Fibroblast of lung (primary cell): Measurements from ENCODE around the gene REPIN1. TPM values are rescaled to one million over a fixed set of nuclear protein-coding genes. Genes with fewer than 3 reads are reported as not detected.

Experiments used
- DNase-seq, 2 donors: peaks; one replicate each; pipeline versions ENCODE4 v3.0.0 to v3.0.0-alpha.2; 2010; ENCODE audit warnings: low read depth in 2 of 2
- H2AFZ ChIP-seq: 2 replicates; pipeline ENCODE4 v1.5.1; 2012; ENCODE audit warnings: low read length, control low read depth, inconsistent platforms
- H3K27ac ChIP-seq: 2 replicates; pipeline ENCODE4 v1.5.1; 2011; ENCODE audit warnings: low read length, control low read depth; ENCODE audit not compliant: insufficient read depth
- H3K27me3 ChIP-seq: 2 replicates; pipeline ENCODE4 v1.5.1; 2011; ENCODE audit warnings: mild to moderate bottlenecking, low read length; ENCODE audit not compliant: control insufficient read depth, insufficient read depth
- H3K36me3 ChIP-seq: 2 replicates; pipeline ENCODE4 v1.5.1; 2011; ENCODE audit warnings: low read length; ENCODE audit not compliant: control insufficient read depth, insufficient read depth
- H3K4me1 ChIP-seq: 2 replicates; pipeline ENCODE4 v1.5.1; 2011; ENCODE audit warnings: low read length; ENCODE audit not compliant: control insufficient read depth, insufficient read depth; ENCODE audit errors: extremely low read depth
- H3K4me2 ChIP-seq: 2 replicates; pipeline ENCODE4 v1.5.1; 2011; ENCODE audit warnings: low read length, control low read depth; ENCODE audit not compliant: insufficient read depth; ENCODE audit errors: extremely low read depth
- H3K4me3 ChIP-seq, 4 experiments: fragments of 200-600 bp in 1 of 4; sonication (generic) in 1 of 4; replicated peaks in 1 of 4; 2 replicates each; pipeline ENCODE4 v1.5.1; 2011 to 2016; ENCODE audit warnings: low read length in 4 of 4, low read depth in 3 of 4, mild to moderate bottlenecking in 3 of 4, control low read depth in 2 of 4, inconsistent platforms in 1 of 4, mixed read lengths in 1 of 4; ENCODE audit not compliant: insufficient read depth in 1 of 4; ENCODE audit errors: control extremely low read depth in 1 of 4
- H3K79me2 ChIP-seq: 2 replicates; pipeline ENCODE4 v1.5.1; 2012; ENCODE audit warnings: mild to moderate bottlenecking, low read length, inconsistent platforms; ENCODE audit not compliant: control insufficient read depth, insufficient read depth
- H3K9ac ChIP-seq: 2 replicates; pipeline ENCODE4 v1.5.1; 2011; ENCODE audit warnings: mild to moderate bottlenecking, low read length, control low read depth; ENCODE audit not compliant: insufficient read depth
- H3K9me3 ChIP-seq: 2 replicates; pipeline ENCODE4 v1.5.1; 2012; ENCODE audit warnings: low read depth, low read length; ENCODE audit not compliant: control insufficient read depth, insufficient read depth
- H4K20me1 ChIP-seq: 2 replicates; pipeline ENCODE4 v1.5.1; 2011; ENCODE audit warnings: low read length; ENCODE audit not compliant: control insufficient read depth, insufficient read depth; ENCODE audit errors: extremely low read depth
- EZH2 ChIP-seq: IDR thresholded peaks from 2 replicates; pipeline ENCODE4 v1.5.1; 2012; ENCODE audit warnings: low read length, control low read depth, mild to moderate bottlenecking; ENCODE audit errors: missing control alignments
- polyA plus RNA-seq, 2 donors: library from polyadenylated mRNA; depleted of rRNA in 1 of 2; stranded (reverse) in 1 of 2; unstranded in 1 of 2; fragments of >200 nt; gene quantifications; 2 replicates each; pipeline ENCODE4 v1.2.1, GENCODE V29; 2011 to 2012; ENCODE audit warnings: missing spikeins in 1 of 2
- total RNA-seq: library from RNA; depleted of rRNA; stranded (reverse); fragments of >200 nt; gene quantifications from 2 replicates; pipeline ENCODE4 v1.2.1, GENCODE V29; 2014
- TF ChIP-seq, protein P1 (sequence below), 2 donors: IDR thresholded peaks in 1 of 2; conservative IDR thresholded peaks in 1 of 2; 1 replicate in 1 of 2; 2 replicates in 1 of 2; pipeline ENCODE4 v1.5.1; 2011 to 2012; ENCODE audit warnings: low read length in 2 of 2, control low read depth in 1 of 2, inconsistent platforms in 1 of 2, low read depth in 1 of 2, mild to moderate bottlenecking in 1 of 2

REPIN1 gene
- total and polyA plus RNA-seq, 2 donors (not counting 1 experiment from before 2014, with no cell fraction given) = 20.8 to 41.3 TPM

DNA sequence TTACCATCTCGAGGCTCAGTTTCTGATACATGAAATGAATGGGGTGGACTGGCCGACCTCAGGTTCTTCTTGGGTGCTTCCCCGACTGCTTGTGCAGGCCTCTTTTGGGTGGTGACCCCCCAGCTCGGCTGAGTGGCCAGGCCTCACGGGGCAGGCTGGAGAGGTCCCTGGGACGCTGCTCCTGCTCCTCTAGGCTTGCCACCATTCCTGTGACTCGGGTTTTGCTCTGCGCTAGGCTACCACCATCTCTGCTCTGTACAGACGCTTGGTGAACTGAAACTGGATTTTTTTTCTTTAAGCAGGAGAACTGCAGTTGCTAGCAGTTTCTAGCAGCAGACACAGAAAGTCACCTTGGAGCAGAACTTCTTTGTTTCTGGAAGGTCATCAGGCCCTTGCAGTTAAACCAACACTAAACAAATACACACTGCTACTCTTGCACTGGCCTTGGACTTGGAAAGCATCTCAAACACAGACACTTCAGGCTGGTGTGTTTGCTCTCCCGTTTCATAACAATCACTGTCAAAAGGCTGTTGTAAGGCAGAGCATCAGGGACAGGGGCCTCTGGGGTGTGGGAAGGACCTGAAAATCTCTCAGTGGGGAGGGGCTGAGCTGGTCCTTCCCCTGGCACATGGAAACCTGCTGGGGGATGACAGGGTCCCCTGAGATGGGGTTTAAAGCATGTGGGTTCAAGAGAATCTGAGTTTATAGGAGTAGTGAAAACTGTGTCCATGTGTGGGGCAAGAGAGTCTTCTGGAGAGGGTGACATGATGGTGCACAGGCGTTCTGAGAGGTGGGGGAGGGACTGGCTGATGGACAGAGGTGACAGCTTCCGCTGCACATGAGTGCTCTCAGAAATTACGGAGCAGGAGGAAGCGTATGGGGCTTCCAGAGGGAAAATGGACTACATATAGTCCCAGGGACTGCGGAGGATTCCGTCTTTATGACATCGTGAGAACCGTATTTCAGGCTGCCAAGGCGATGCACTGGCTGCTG, 46.8 kb downstream of the REPIN1 start:
- no peaks in the 10 kb centered on the region for H3K4me1 ChIP-seq
- H3K36me3 ChIP-seq = no peaks in the 10 kb centered on the region
- TF ChIP-seq EZH2 = no peak
- TF ChIP-seq, protein P1, sequence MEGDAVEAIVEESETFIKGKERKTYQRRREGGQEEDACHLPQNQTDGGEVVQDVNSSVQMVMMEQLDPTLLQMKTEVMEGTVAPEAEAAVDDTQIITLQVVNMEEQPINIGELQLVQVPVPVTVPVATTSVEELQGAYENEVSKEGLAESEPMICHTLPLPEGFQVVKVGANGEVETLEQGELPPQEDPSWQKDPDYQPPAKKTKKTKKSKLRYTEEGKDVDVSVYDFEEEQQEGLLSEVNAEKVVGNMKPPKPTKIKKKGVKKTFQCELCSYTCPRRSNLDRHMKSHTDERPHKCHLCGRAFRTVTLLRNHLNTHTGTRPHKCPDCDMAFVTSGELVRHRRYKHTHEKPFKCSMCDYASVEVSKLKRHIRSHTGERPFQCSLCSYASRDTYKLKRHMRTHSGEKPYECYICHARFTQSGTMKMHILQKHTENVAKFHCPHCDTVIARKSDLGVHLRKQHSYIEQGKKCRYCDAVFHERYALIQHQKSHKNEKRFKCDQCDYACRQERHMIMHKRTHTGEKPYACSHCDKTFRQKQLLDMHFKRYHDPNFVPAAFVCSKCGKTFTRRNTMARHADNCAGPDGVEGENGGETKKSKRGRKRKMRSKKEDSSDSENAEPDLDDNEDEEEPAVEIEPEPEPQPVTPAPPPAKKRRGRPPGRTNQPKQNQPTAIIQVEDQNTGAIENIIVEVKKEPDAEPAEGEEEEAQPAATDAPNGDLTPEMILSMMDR (conservative IDR thresholded peaks at IDR 0.05 in 1 of 2, IDR thresholded peaks at IDR 0.05 in 1 of 2; ENCODE audit: low read depth in 1 of 2, low read length in 2 of 2) = no peak
- H3K9me3 ChIP-seq = no peaks in the 10 kb centered on the region
- no peak for DNase-seq
- peaks cover 3% of the 10 kb centered on the region for H3K27me3 ChIP-seq
- H3K27ac ChIP-seq = no peak overlapping the region
- no peak overlapping the region for H2AFZ ChIP-seq
- H3K79me2 ChIP-seq = no peaks in the 10 kb centered on the region
- H3K9ac ChIP-seq = no peak overlapping the region
- H3K4me2 ChIP-seq = no peak overlapping the region
- H4K20me1 ChIP-seq = no peaks in the 10 kb centered on the region
- no peak overlapping the region for H3K4me3 ChIP-seq

DNA sequence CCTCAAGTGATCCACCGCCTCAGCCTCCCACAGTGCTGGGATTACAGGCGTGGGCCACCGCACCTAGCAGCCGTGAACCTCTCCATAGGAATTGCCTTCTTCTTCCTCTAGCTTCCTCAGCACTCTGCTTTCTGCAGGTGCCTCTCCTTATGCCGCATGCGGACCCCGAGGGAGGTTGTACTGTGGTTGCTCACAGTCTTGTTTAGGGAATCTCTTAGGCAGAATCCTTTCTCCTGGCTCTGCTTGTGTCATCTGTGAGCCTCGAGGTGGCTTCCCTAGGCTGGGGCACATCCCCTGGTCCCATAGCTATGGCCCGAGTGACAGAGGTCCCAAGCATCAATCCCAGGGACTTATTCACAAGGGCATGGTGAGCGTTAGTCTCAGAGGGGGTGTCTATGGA, 48.6 kb downstream of the REPIN1 start:
- no peak for DNase-seq
- H3K27ac ChIP-seq = no peak overlapping the region
- H3K9me3 ChIP-seq = no peaks in the 10 kb centered on the region
- H3K4me2 ChIP-seq = no peak overlapping the region
- TF ChIP-seq EZH2 = no peak
- TF ChIP-seq, protein P1 (conservative IDR thresholded peaks at IDR 0.05 in 1 of 2, IDR thresholded peaks at IDR 0.05 in 1 of 2; ENCODE audit: low read depth in 1 of 2, low read length in 2 of 2) = no peak
- H4K20me1 ChIP-seq = no peaks in the 10 kb centered on the region
- H2AFZ ChIP-seq = no peak overlapping the region
- H3K79me2 ChIP-seq = no peaks in the 10 kb centered on the region
- H3K9ac ChIP-seq = no peak overlapping the region
- no peak overlapping the region for H3K4me3 ChIP-seq
- H3K4me1 ChIP-seq = no peaks in the 10 kb centered on the region
- no peaks in the 10 kb centered on the region for H3K36me3 ChIP-seq
- H3K27me3 ChIP-seq = peaks cover 3% of the 10 kb centered on the region

DNA sequence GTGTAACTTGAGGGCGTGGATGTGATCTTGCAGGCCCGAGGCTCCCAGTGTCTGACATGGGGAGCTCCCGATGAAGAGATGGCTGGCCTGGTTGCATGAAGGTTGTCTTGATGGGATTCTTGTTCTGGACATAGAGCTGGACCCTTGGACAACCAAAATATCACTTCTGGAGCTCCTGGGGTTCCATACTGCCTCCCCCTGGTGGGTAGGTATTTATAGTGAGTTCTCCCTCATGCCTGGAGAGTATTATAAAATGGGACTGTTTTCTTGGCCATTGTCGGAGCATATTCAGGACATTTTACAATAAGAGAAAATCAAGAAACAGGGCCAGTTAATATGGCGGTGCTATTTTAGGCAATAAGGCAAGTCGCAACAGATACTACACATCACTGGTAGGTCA, 49.2 kb downstream of the REPIN1 start:
- DNase-seq = no peak
- no peaks in the 10 kb centered on the region for H3K9me3 ChIP-seq
- H3K27me3 ChIP-seq = peaks cover 3% of the 10 kb centered on the region
- TF ChIP-seq, protein P1 (conservative IDR thresholded peaks at IDR 0.05 in 1 of 2, IDR thresholded peaks at IDR 0.05 in 1 of 2; ENCODE audit: low read depth in 1 of 2, low read length in 2 of 2) = peak in 1 of 2 donors; percentile 6
- TF ChIP-seq EZH2 = no peak
- H3K4me3 ChIP-seq = no peak overlapping the region
- no peaks in the 10 kb centered on the region for H3K4me1 ChIP-seq
- H3K27ac ChIP-seq = no peak overlapping the region
- no peaks in the 10 kb centered on the region for H3K36me3 ChIP-seq
- H3K9ac ChIP-seq = no peak overlapping the region
- no peaks in the 10 kb centered on the region for H4K20me1 ChIP-seq
- no peak overlapping the region for H2AFZ ChIP-seq
- no peaks in the 10 kb centered on the region for H3K79me2 ChIP-seq
- no peak overlapping the region for H3K4me2 ChIP-seq
